Naive thymus-derived CD8-positive, alpha-beta T cell (primary cell): ENCODE results near the gene HLA-DQA1. TPM values are rescaled to one million over a fixed set of nuclear protein-coding genes. Genes with fewer than 3 reads are reported as not detected.

ENCODE experiments used
- ATAC-seq, 2 donors: fragments of 150-1000 bp; cut with Tn5 transposase in 1 of 2; sonication (Bioruptor Pico), chemical (Tn5 transposase) in 1 of 2; 1 replicate in 1 of 2; 2 replicates in 1 of 2; pipeline ENCODE4 v1.10.0; 2021; ENCODE audit warnings: mild to moderate bottlenecking in 2 of 2, moderate library complexity in 2 of 2
- POLR2A ChIA-PET: fragments of 350-600 bp; sonication (Branson Sonifier 250); formaldehyde crosslinking; loops from one replicate; lab custom pipeline; 2021; ENCODE audit warnings: antibody characterized with exemption; lab: Charles Lee
- DNase-seq, 10 donors: peaks; one replicate each; pipeline versions ENCODE4 v3.0.0 to v3.0.0-alpha.2; 2020 to 2022
- H3K27ac Mint-ChIP-seq, 10 donors: one replicate each; pipeline ENCODE4 v1.8.0; 2020 to 2022; ENCODE audit warnings: mild to moderate bottlenecking in 10 of 10, mixed read lengths in 10 of 10, moderate library complexity in 4 of 10, inconsistent platforms in 1 of 10
- H3K27me3 Mint-ChIP-seq, 5 donors: one replicate each; pipeline ENCODE4 v1.8.0; 2021 to 2022; ENCODE audit warnings: mixed read lengths in 5 of 5
- H3K36me3 Mint-ChIP-seq, 3 donors: one replicate each; pipeline ENCODE4 v1.8.0; 2020 to 2022; ENCODE audit warnings: mixed read lengths in 3 of 3, mild to moderate bottlenecking in 2 of 3, inconsistent platforms in 1 of 3
- H3K4me1 Mint-ChIP-seq, 4 donors: one replicate each; pipeline ENCODE4 v1.8.0; 2021 to 2022; ENCODE audit warnings: mixed read lengths in 4 of 4
- H3K4me3 Mint-ChIP-seq, 10 donors: one replicate each; pipeline ENCODE4 v1.8.0; 2020 to 2022; ENCODE audit warnings: mild to moderate bottlenecking in 10 of 10, mixed read lengths in 10 of 10, moderate library complexity in 6 of 10, inconsistent platforms in 1 of 10
- H3K9me3 Mint-ChIP-seq, 9 donors: one replicate each; pipeline ENCODE4 v1.8.0; 2020 to 2022; ENCODE audit warnings: mixed read lengths in 9 of 9, mild to moderate bottlenecking in 3 of 9, inconsistent platforms in 1 of 9, moderate library complexity in 1 of 9
- polyA plus RNA-seq, 3 donors: library from polyadenylated mRNA; unstranded; fragments of 300-500 nt; fragmentation: Illumina TruSeq; gene quantifications; one replicate each; pipeline ENCODE4 v1.2.3, GENCODE V29; 2021
- total RNA-seq, 8 experiments: library from RNA in 2 of 8; stranded (reverse) in 2 of 8; gene quantifications; one replicate each; pipeline ENCODE4 v1.2.3 and lab custom pipeline; 2021 to 2026

Gene HLA-DQA1
- total and polyA plus RNA-seq, 5 experiments from 2014 or later: 1.6 to 15.5 (median 12.4) TPM; not detected in 1

DNA sequence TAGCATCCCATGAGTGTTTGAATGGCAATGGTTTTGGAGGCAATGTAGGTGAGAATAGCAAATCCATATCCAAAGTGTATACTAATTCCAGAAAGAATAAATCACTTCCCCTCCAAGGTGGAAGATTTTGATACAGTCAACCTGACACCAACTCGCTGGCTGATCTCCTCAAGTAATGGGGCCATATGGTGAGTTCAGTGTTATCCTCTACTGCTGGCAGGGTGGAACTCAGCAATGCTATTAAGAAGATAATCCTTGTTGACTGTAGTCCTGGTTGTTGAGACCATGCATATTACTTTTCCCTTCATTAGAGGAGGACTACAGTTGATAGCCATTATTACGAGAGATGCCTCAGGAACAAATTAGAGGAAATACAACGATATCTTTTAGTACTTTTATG is 47.0 kb downstream of the HLA-DQA1 start:
- Mint-ChIP-seq H3K27ac (peak overlapping the region in 1 of 10 donors; percentile 65), H3K9me3 (peaks cover 0 to 8% (median 0%) of the 10 kb centered on the region in 9 donors), H3K36me3 (no peaks in the 10 kb centered on the region), H3K27me3 (no peaks in the 10 kb centered on the region), H3K4me3 (no peak overlapping the region), H3K4me1 (peaks cover 5 to 49% (median 14%) of the 10 kb centered on the region in 4 donors)
- POLR2A ChIA-PET: no interaction called here
- DNase-seq (no peak), ATAC-seq (no peak)

DNA sequence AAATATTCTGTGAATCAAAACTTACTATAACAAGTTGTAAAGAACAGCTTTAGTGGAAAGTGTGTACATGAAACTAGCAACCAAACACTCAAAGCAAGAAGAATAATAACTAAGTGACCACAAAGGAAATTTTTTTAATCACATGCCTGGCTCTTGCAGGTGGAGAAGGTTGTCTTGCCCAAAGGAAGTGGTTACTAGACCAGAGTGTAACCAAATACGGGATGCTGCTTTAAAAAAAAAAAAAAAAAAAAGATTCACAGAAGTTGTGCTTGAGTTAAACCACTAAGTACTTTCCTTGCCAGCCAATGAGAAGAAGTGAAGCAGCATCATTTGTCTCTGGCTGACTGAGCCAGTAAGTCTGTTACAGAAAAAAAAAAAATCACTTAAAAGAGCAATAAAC is 48.4 kb downstream of the HLA-DQA1 start:
- Mint-ChIP-seq H3K4me3 (peak overlapping the region in 9 of 10 donors; percentile 18 to 69 (median 31)), H3K36me3 (no peaks in the 10 kb centered on the region), H3K4me1 (peaks cover 5 to 59% (median 16%) of the 10 kb centered on the region in 4 donors), H3K27me3 (no peaks in the 10 kb centered on the region), H3K27ac (peak overlapping the region in 9 of 10 donors; percentile 17 to 85 (median 69)), H3K9me3 (peaks cover 0 to 3% (median 0%) of the 10 kb centered on the region in 9 donors)
- POLR2A ChIA-PET: interaction anchor here (0.7 kb wide), 2 partner anchors 105 to 1135 kb away, joined by 4 to 7 read pairs; no protein-coding TSS in a partner anchor
- ATAC-seq: peak; percentile 97 to 98
- DNase-seq: peak in 9 of 10 donors; percentile 16 to 87 (median 67)

DNA sequence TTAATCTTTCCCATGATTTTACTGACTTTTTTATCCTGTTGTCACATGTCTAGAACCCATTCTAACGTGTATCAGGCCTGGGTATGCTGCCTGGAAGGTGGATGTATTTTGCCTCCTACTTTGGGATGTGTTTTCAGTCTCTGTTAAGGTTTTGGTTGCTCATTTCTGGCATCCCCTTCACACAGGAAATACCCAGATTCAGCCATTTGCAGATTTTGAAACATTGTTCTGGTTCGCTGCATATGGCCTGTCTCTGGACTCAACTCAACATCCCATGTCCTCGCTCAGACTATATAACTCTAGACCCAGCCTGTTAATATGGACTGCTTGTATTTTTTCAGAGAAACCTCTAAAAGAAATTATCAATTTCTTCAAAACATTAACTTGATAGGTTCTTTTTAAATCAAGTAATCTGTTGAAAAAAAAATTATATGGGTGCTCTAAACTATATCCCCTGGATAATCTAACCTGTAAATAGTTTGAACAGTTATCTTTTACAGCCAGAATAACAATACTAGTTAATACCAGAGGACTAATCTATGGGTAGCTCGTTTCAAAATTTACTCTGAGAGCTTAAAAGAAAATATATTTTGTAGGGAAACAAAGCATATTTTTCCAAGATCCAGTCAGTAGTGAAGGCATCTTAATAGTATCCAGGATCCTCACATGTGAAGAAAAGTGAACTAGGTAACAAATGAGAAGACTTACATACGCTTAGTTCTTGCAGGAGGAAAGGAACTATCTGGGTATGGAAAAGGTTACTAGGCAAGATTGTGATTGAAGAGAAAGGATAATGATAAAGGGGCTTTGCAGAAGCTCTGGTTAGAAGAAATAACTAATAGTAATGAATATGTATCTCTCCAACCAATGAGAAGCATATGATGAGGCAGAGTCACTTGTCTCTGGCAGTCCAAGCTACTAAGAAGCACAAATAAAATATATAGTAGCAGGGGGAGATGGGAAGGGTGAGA is 52.6 kb downstream of the HLA-DQA1 start:
- H3K4me3 Mint-ChIP-seq: peak overlapping the region in 1 of 10 donors; percentile 22
- peaks cover 0 to 3% (median 0%) of the 10 kb centered on the region in 9 donors for H3K9me3 Mint-ChIP-seq
- H3K27ac Mint-ChIP-seq: peak overlapping the region in 1 of 10 donors; percentile 60
- ATAC-seq (no peak), DNase-seq (no peak)
- H3K4me1 Mint-ChIP-seq: peaks cover 4 to 47% (median 18%) of the 10 kb centered on the region in 4 donors
- peaks cover 6 to 22% (median 17%) of the 10 kb centered on the region in 5 donors for H3K27me3 Mint-ChIP-seq
- H3K36me3 Mint-ChIP-seq: no peaks in the 10 kb centered on the region
- POLR2A ChIA-PET: interaction anchor here (0.7 to 1.0 kb wide), 3 partner anchors 23 to 251 kb away, joined by 3 to 5 read pairs (median 3); partner anchors contain the start of genes HLA-DQB1 and TAP2

DNA sequence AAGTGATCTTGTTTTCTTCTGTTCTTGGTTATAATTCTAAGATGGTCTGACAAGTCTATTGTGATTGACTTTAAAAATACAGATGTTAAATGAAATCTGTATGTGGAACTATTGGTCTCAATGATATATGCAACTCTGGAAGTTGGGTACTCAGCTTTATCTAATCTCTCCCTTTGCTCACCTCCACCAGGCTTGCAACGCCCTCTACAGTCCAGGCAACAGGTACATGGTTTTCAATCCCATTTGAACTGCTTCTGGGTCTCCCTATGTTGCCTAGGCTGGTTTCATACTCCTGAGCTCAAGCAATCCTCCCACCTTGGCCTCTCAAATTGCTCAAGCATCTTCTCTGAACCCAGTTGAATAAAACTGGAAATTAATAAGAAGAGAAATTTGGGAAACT is 54.8 kb downstream of the HLA-DQA1 start:
- POLR2A ChIA-PET: no interaction called here
- peak; percentile 71 to 78 for ATAC-seq
- peaks cover 0 to 28% (median 4%) of the 10 kb centered on the region in 4 donors for H3K4me1 Mint-ChIP-seq
- H3K4me3 Mint-ChIP-seq: no peak overlapping the region
- peak in 9 of 10 donors; percentile 42 to 81 (median 47) for DNase-seq
- peaks cover 7 to 31% (median 25%) of the 10 kb centered on the region in 5 donors for H3K27me3 Mint-ChIP-seq
- peaks cover 0 to 3% (median 0%) of the 10 kb centered on the region in 9 donors for H3K9me3 Mint-ChIP-seq
- peak overlapping the region in 1 of 10 donors; percentile 27 for H3K27ac Mint-ChIP-seq
- peaks cover 0 to 2% (median 0%) of the 10 kb centered on the region in 3 donors for H3K36me3 Mint-ChIP-seq

Other genes starting within 250 kb of the HLA-DQA1 start
- not detected for gene BTNL2, start 230.2 kb upstream of the HLA-DQA1 start, total RNA-seq
- gene BTNL2, start 230.2 kb upstream of the HLA-DQA1 start, polyA plus RNA-seq: not detected
- 10 to 100 TPM; 75.0 to 75.7 TPM for gene HLA-DRA, start 197.5 kb upstream of the HLA-DQA1 start, total RNA-seq
- 10 to 100 TPM in 2 of 3 donors, under 1 TPM in 1; 0.27 to 60.3 (median 13.2) TPM for gene HLA-DRA, start 197.5 kb upstream of the HLA-DQA1 start, polyA plus RNA-seq
- gene HLA-DRB5, start 107.1 kb upstream of the HLA-DQA1 start, total RNA-seq: under 1 TPM; 0.34 to 0.52 TPM
- 10 to 100 TPM in 1 of 3 donors, 1 to 10 TPM in 1, under 1 TPM in 1; 0.24 to 28.5 (median 1.8) TPM for gene HLA-DRB5, start 107.1 kb upstream of the HLA-DQA1 start, polyA plus RNA-seq
- gene HLA-DRB1, start 47.6 kb upstream of the HLA-DQA1 start, total RNA-seq: 10 to 100 TPM; 22.0 to 23.9 TPM
- gene HLA-DRB1, start 47.6 kb upstream of the HLA-DQA1 start, polyA plus RNA-seq: 100 to 1,000 TPM in 1 of 3 donors, 10 to 100 TPM in 1, 1 to 10 TPM in 1; 1.1 to 127 (median 11.5) TPM
- 10 to 100 TPM; 13.6 to 17.0 TPM for gene HLA-DQB1, start 29.3 kb downstream of the HLA-DQA1 start, total RNA-seq
- 10 to 100 TPM in 1 of 3 donors, 1 to 10 TPM in 2; 1.4 to 22.9 (median 5.9) TPM for gene HLA-DQB1, start 29.3 kb downstream of the HLA-DQA1 start, polyA plus RNA-seq
- gene HLA-DQA2, start 104.0 kb downstream of the HLA-DQA1 start, total RNA-seq: 1 to 10 TPM; 1.1 to 1.6 TPM
- gene HLA-DQA2, start 104.0 kb downstream of the HLA-DQA1 start, polyA plus RNA-seq: 1 to 10 TPM in 1 of 3 donors, not detected in 2; 2.8 TPM
- 1 to 10 TPM in 1 of 2 experiments, under 1 TPM in 1; 0.74 to 1.2 TPM for gene HLA-DQB2, start 126.1 kb downstream of the HLA-DQA1 start, total RNA-seq
- 1 to 10 TPM in 1 of 3 donors, under 1 TPM in 1, not detected in 1; 0.91 to 2.2 TPM for gene HLA-DQB2, start 126.1 kb downstream of the HLA-DQA1 start, polyA plus RNA-seq
- 1 to 10 TPM; 3.9 to 5.6 TPM for gene HLA-DOB, start 179.6 kb downstream of the HLA-DQA1 start, total RNA-seq
- under 1 TPM in 2 of 3 donors, not detected in 1; 0.43 to 0.75 TPM for gene HLA-DOB, start 179.6 kb downstream of the HLA-DQA1 start, polyA plus RNA-seq
- gene TAP2, start 201.3 kb downstream of the HLA-DQA1 start, total RNA-seq: 100 to 1,000 TPM in 1 of 2 experiments, 10 to 100 TPM in 1; 96.2 to 117 TPM
- 10 to 100 TPM; 24.2 to 36.6 (median 25.3) TPM for gene TAP2, start 201.3 kb downstream of the HLA-DQA1 start, polyA plus RNA-seq
- 100 to 1,000 TPM; 133 to 138 TPM for gene PSMB8, start 206.6 kb downstream of the HLA-DQA1 start, total RNA-seq
- 100 to 1,000 TPM; 350 to 386 (median 386) TPM for gene PSMB8, start 206.6 kb downstream of the HLA-DQA1 start, polyA plus RNA-seq
- gene TAP1, start 216.3 kb downstream of the HLA-DQA1 start, total RNA-seq: 100 to 1,000 TPM; 113 TPM
- gene TAP1, start 216.3 kb downstream of the HLA-DQA1 start, polyA plus RNA-seq: 100 to 1,000 TPM; 197 to 283 (median 230) TPM
- 100 to 1,000 TPM; 102 to 104 TPM for gene PSMB9, start 216.8 kb downstream of the HLA-DQA1 start, total RNA-seq
- 100 to 1,000 TPM; 402 to 432 (median 424) TPM for gene PSMB9, start 216.8 kb downstream of the HLA-DQA1 start, polyA plus RNA-seq